Central memory CD8-positive, alpha-beta T cell (primary cell): Measurements from ENCODE around the gene GPR35.
"Not testable (repeated sequence)": the region's sequence is repeated elsewhere in the genome, so short reads cannot be mapped to it uniquely, and the experiment has no call there.

ENCODE experiments used
- ATAC-seq: fragments of 150-1000 bp; cut with Tn5 transposase; replicated peaks from 2 replicates; pipeline ENCODE4 v1.10.0; 2022; ENCODE audit warnings: mild to moderate bottlenecking, moderate FRiP score, moderate number of reproducible peaks; ENCODE audit not compliant: poor library complexity, severe bottlenecking; ENCODE audit errors: extremely low read depth
- DNase-seq, 2 donors: peaks; one replicate each; pipeline ENCODE4 v3.0.0; 2021; ENCODE audit warnings: low spot score in 2 of 2
- H3K27ac Mint-ChIP-seq: one replicate; pipeline ENCODE4 v1.8.0; 2022; ENCODE audit warnings: low read depth, mild to moderate bottlenecking, moderate library complexity, mixed read lengths
- H3K27me3 Mint-ChIP-seq: one replicate; pipeline ENCODE4 v1.8.0; 2022; ENCODE audit warnings: mixed read lengths
- H3K36me3 Mint-ChIP-seq: one replicate; pipeline ENCODE4 v1.8.0; 2022; ENCODE audit warnings: mild to moderate bottlenecking, moderate library complexity, mixed read lengths; ENCODE audit not compliant: insufficient read depth
- H3K4me1 Mint-ChIP-seq: one replicate; pipeline ENCODE4 v1.8.0; 2022; ENCODE audit warnings: mixed read lengths
- H3K4me3 Mint-ChIP-seq: one replicate; pipeline ENCODE4 v1.8.0; 2022; ENCODE audit warnings: mild to moderate bottlenecking, moderate library complexity, mixed read lengths
- H3K9me3 Mint-ChIP-seq: one replicate; pipeline ENCODE4 v1.8.0; 2022; ENCODE audit warnings: mixed read lengths

The GPR35 gene

GRCh38 chr2:240678043-240678442, 52.8 kb downstream of the GPR35 start:
- not testable (repeated sequence) for ATAC-seq, H3K27me3 Mint-ChIP-seq, DNase-seq, H3K4me3 Mint-ChIP-seq, H3K9me3 Mint-ChIP-seq, H3K4me1 Mint-ChIP-seq, H3K27ac Mint-ChIP-seq, H3K36me3 Mint-ChIP-seq

GRCh38 chr2:240678909-240679308, 53.6 kb downstream of the GPR35 start:
- not testable (repeated sequence) for H3K27ac Mint-ChIP-seq, ATAC-seq, H3K36me3 Mint-ChIP-seq, H3K9me3 Mint-ChIP-seq, DNase-seq, H3K27me3 Mint-ChIP-seq, H3K4me3 Mint-ChIP-seq, H3K4me1 Mint-ChIP-seq

- H3K36me3 Mint-ChIP-seq, H3K27ac Mint-ChIP-seq, ATAC-seq, H3K9me3 Mint-ChIP-seq, H3K4me3 Mint-ChIP-seq, H3K27me3 Mint-ChIP-seq, H3K4me1 Mint-ChIP-seq, DNase-seq: not testable (repeated sequence)
Observed at GRCh38 chr2:240680185-240680584, 54.9 kb downstream of the GPR35 start.
